GM18868 (cell line): ENCODE measurements around the gene SMARCA4.
"Not testable (repeated sequence)": the region's sequence is repeated elsewhere in the genome, so short reads cannot be mapped to it uniquely, and the experiment has no call there.

Experiments used
- ATAC-seq: cut with Tn5 transposase; IDR thresholded peaks from one replicate; pipeline ENCODE4 v1.9.1; 2021; ENCODE audit warnings: mild to moderate bottlenecking, moderate library complexity; ENCODE audit not compliant: unreplicated experiment

Gene SMARCA4

GRCh38 chr19:11092181-11092538 lies 131.3 kb downstream of the SMARCA4 start:
- ATAC-seq: no peak

DNA sequence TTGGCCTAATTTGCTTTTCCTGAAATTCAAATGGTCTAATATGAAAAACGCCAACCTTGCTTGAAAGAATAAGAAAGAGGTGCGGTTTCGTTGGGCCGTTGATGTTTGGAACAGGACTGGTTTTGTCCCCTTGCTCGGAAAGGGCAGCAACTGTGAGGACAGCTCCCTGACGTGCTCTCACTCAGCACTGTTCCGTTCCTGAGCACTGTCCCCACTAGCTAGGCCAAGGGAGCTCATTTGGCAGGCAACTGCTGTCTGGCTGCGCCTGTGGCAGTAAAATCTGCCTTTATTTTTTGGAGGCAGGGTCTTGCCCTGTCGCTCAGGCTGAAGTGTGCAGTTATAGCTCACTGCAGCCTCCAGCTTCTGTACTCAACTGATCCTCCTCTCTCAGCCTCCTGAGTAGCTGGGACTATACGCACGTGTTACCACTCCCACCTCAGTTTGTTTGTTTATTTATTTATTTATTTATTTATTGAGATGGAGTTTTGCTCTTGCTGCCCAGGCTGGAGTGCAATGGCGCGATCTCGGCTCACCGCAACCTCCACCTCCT lies 132.9 kb downstream of the SMARCA4 start:
- ATAC-seq: no peak

DNA sequence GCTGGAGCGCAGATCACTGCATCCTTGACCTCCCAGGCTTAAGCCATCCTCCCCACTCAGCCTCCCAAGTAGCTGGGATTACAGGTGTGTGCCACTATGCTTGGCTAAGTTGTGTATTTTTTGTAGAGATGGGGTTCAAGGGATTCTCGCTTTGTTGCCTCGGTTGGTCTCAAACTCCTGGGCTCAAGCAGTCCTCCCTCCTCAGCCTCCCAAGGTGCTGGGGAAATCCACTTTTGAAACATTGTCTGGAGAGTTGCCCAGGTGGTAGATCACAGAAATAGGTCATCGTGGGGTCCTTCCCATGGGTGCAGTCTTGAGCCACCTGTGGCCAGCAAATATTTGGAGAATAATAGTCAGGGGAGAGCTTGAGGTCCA lies 133.7 kb downstream of the SMARCA4 start:
- ATAC-seq: no peak

GRCh38 chr19:11096210-11096841 lies 135.5 kb downstream of the SMARCA4 start:
- peak; percentile 42 for ATAC-seq

DNA sequence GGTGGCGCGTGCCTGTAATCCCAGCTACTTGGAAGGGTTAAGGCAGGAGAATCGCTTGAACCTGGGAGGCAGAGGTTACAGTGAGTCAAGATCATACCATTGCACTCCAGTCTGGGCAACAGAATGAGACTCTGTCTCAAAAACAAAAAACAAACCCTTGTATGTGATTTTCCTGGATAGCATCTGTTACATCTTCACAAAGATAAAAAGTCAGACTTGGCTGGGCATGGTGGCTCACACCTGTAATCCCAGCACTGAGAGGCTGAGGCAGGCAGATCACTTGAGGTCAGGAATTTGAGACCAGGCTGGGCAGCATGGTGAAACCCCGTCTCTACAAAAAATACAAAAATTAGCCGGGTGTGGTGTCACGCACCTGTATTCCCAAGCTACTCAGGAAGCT lies 136.5 kb downstream of the SMARCA4 start:
- ATAC-seq: not testable (repeated sequence)

- no peak for ATAC-seq
Measured at GRCh38 chr19:11098327-11098726, 137.5 kb downstream of the SMARCA4 start.

GRCh38 chr19:11098861-11099260 lies 138.0 kb downstream of the SMARCA4 start:
- no peak for ATAC-seq

GRCh38 chr19:11100049-11100448 lies 139.2 kb downstream of the SMARCA4 start:
- no peak for ATAC-seq

DNA sequence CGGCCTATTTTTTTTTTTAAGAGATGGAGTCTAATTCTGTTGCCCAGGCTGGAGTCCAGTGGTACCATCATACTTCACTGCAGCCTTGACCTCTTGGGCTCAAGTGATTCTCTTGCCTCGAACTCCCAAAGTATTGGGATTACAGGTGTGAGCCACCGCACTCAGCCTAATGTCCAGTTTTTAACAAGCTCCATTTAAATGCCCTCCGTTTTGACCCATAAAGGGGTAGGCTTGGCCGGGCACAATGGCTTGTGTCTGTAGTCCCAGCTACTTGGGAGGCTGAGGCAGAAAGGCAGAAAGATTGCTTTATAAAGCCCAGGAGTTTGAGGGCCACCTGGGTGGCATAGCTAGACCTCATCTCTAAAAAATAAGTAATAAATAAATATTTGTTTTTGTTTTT lies 140.2 kb downstream of the SMARCA4 start:
- no peak for ATAC-seq

- ATAC-seq: no peak
Measured at GRCh38 chr19:11102944-11103343, 142.1 kb downstream of the SMARCA4 start.

GRCh38 chr19:11103667-11104066 lies 142.8 kb downstream of the SMARCA4 start:
- not testable (repeated sequence) for ATAC-seq

DNA sequence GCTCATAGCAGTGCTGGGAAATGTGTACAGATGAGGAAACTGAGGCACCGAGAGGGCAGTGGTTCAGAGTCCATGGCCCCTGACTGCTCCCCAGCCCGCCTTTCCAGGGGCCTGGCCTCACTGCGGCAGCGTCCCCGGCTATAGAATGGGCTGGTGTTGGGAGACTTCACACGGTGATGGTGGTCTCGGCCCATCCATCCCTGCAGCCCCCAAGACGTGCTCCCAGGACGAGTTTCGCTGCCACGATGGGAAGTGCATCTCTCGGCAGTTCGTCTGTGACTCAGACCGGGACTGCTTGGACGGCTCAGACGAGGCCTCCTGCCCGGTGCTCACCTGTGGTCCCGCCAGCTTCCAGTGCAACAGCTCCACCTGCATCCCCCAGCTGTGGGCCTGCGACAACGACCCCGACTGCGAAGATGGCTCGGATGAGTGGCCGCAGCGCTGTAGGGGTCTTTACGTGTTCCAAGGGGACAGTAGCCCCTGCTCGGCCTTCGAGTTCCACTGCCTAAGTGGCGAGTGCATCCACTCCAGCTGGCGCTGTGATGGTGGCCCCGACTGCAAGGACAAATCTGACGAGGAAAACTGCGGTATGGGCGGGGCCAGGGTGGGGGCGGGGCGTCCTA lies 144.3 kb downstream of the SMARCA4 start:
- ATAC-seq: no peak

GRCh38 chr19:11106477-11106876 lies 145.6 kb downstream of the SMARCA4 start:
- ATAC-seq: no peak

GRCh38 chr19:11108746-11109145 lies 147.9 kb downstream of the SMARCA4 start:
- ATAC-seq: no peak

GRCh38 chr19:11111117-11111770 lies 150.4 kb downstream of the SMARCA4 start:
- no peak for ATAC-seq

DNA sequence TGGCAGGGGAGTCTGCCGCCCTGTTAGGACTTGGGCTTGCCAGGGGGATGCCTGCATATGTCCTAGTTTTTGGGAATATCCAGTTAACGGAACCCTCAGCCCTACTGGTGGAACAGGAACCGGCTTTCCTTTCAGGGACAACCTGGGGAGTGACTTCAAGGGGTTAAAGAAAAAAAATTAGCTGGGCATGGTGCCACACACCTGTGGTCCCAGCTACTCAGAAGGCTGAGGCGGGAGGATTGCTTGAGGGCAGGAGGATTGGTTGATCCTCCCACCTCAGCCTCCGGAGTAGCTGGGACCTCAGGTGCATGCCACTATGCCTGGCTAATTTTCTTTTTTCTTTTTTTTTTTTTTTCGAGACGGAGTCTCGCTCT lies 150.9 kb downstream of the SMARCA4 start:
- ATAC-seq: no peak
